Mucosa of descending colon (tissue), 3 donors: ENCODE measurements around the gene RNF187. TPM values are rescaled to one million over a fixed set of nuclear protein-coding genes. Genes with fewer than 3 reads are reported as not detected.

Source experiments
- ATAC-seq: fragments of 200-7000 bp; cut with Tn5 transposase; one replicate; pipeline ENCODE4 v1.9.1; 2020; ENCODE audit warnings: mild to moderate bottlenecking, moderate library complexity
- DNase-seq, 3 donors: peaks; one replicate each; pipeline ENCODE4 v3.0.0-alpha.2; 2020
- H3K36me3 ChIP-seq: fragments of 200-600 bp; one replicate; pipeline ENCODE4 v1.8.0; 2021; ENCODE audit warnings: low read depth, mild to moderate bottlenecking
- H3K4me1 ChIP-seq: fragments of 200-600 bp; one replicate; pipeline ENCODE4 v1.8.0; 2021; ENCODE audit warnings: low read depth, mild to moderate bottlenecking
- H3K4me3 ChIP-seq: fragments of 200-600 bp; one replicate; pipeline ENCODE4 v1.8.0; 2021; ENCODE audit warnings: mild to moderate bottlenecking
- H3K9me3 ChIP-seq: fragments of 200-600 bp; one replicate; pipeline ENCODE4 v1.8.0; 2021; ENCODE audit warnings: mild to moderate bottlenecking
- CTCF ChIP-seq: fragments of 200-600 bp; IDR thresholded peaks from one replicate; pipeline ENCODE4 v1.8.0; 2022; ENCODE audit warnings: antibody characterized with exemption, mild to moderate bottlenecking
- intact Hi-C, 2 donors: fragments of 100-400 bp; cut with DNase I in 1 of 2; cut with micrococcal nuclease in 1 of 2; formaldehyde crosslinking; loops; one replicate each; pipeline versions ENCODE4 v1.11.0 to v1.11.1; 2022; cut with DNase I, micrococcal nuclease
- total RNA-seq, 3 donors: library from RNA; stranded (reverse); fragmentation: NEBNext Ultra II Directional in 2 of 3; extraction: Animal tissue kit (Norgen Biotek cat#: 25700) in 2 of 3; gene quantifications; one replicate each; pipeline versions ENCODE4 v1.2.1 to v1.2.4, GENCODE V29; 2021 to 2023
- donor health status: DM: no; HTN: no; CAD: no; lungs with moderate emphysema.
- donor health status: DM: no; HTN: no; CAD: no.
- donor health status: DM: no; HTN: yes; CAD: no.

RNF187 gene
- total RNA-seq, 3 donors from 2014 or later, result 67.7 to 84.0 (median 68.4) TPM

GRCh38 chr1:228530086-228530758 lies 43.0 kb downstream of the RNF187 start:
- no peak for DNase-seq
- no peak overlapping the region for H3K4me3 ChIP-seq
- ATAC-seq, result no peak
- no peaks in the 10 kb centered on the region for H3K4me1 ChIP-seq
- TF ChIP-seq CTCF, result no peak
- H3K9me3 ChIP-seq, result no peaks in the 10 kb centered on the region
- H3K36me3 ChIP-seq, result no peaks in the 10 kb centered on the region
- intact Hi-C loops, result no loop called here

GRCh38 chr1:228530951-228531731 lies 44.0 kb downstream of the RNF187 start:
- intact Hi-C loops, result no loop called here
- DNase-seq, result no peak
- no peak for ATAC-seq
- Histone ChIP-seq H3K9me3 (no peaks in the 10 kb centered on the region), H3K4me3 (no peak overlapping the region), H3K4me1 (no peaks in the 10 kb centered on the region), H3K36me3 (no peaks in the 10 kb centered on the region)
- no peak for TF ChIP-seq CTCF

- intact Hi-C loops, result no loop called here
- H3K4me1 ChIP-seq, result no peaks in the 10 kb centered on the region
- ATAC-seq (no peak), DNase-seq (no peak)
- no peaks in the 10 kb centered on the region for H3K36me3 ChIP-seq
- H3K4me3 ChIP-seq, result no peak overlapping the region
- TF ChIP-seq CTCF, result no peak
- H3K9me3 ChIP-seq, result no peaks in the 10 kb centered on the region
Measured at GRCh38 chr1:228538831-228539230, 51.6 kb downstream of the RNF187 start.

- no peak overlapping the region for H3K4me3 ChIP-seq
- no peaks in the 10 kb centered on the region for H3K36me3 ChIP-seq
- H3K9me3 ChIP-seq, result no peaks in the 10 kb centered on the region
- intact Hi-C loops, result no loop called here
- no peaks in the 10 kb centered on the region for H3K4me1 ChIP-seq
- ATAC-seq, result no peak
- no peak for TF ChIP-seq CTCF
- DNase-seq, result no peak
Measured at GRCh38 chr1:228540161-228540917, 53.2 kb downstream of the RNF187 start.

- ATAC-seq (no peak), DNase-seq (no peak)
- Histone ChIP-seq H3K4me1 (no peaks in the 10 kb centered on the region), H3K4me3 (no peak overlapping the region), H3K36me3 (no peaks in the 10 kb centered on the region), H3K9me3 (no peaks in the 10 kb centered on the region)
- TF ChIP-seq CTCF, result no peak
- intact Hi-C loops, result no loop called here
Measured at GRCh38 chr1:228541725-228542124, 54.5 kb downstream of the RNF187 start.
